ENCODE measurements around the gene KIRREL3. TPM values are rescaled to one million over a fixed set of nuclear protein-coding genes. Genes with fewer than 3 reads are reported as not detected.
"Not testable (repeated sequence)": the region's sequence is repeated elsewhere in the genome, so short reads cannot be mapped to it uniquely, and the experiment has no call there.

KIRREL3 gene
- total RNA-seq, 1 donor = 0.10 TPM

- no peaks in the 10 kb centered on the region for H3K9me3 ChIP-seq (ENCODE audit: low read depth, low read length)
- no peaks in the 10 kb centered on the region for H3K27me3 ChIP-seq (ENCODE audit: insufficient read depth, low read length)
- no peaks in the 10 kb centered on the region for H3K4me1 ChIP-seq (ENCODE audit: insufficient read depth, low read length)
- no peak overlapping the region for H3K4me3 ChIP-seq (ENCODE audit: low read length)
Measured at GRCh38 chr11:126405374-126405773, 595.2 kb downstream of the KIRREL3 start.

GRCh38 chr11:126404367-126404766 is 596.2 kb downstream of the KIRREL3 start:
- no peaks in the 10 kb centered on the region for H3K27me3 ChIP-seq (ENCODE audit: insufficient read depth, low read length)
- H3K9me3 ChIP-seq (ENCODE audit: low read depth, low read length) = no peaks in the 10 kb centered on the region
- no peaks in the 10 kb centered on the region for H3K4me1 ChIP-seq (ENCODE audit: insufficient read depth, low read length)
- no peak overlapping the region for H3K4me3 ChIP-seq (ENCODE audit: low read length)

- no peak overlapping the region for H3K4me3 ChIP-seq (ENCODE audit: low read length)
- H3K27me3 ChIP-seq (ENCODE audit: insufficient read depth, low read length) = no peaks in the 10 kb centered on the region
- H3K4me1 ChIP-seq (ENCODE audit: insufficient read depth, low read length) = no peaks in the 10 kb centered on the region
- H3K9me3 ChIP-seq (ENCODE audit: low read depth, low read length) = no peaks in the 10 kb centered on the region
Measured at GRCh38 chr11:126403658-126404057, 596.9 kb downstream of the KIRREL3 start.

GRCh38 chr11:126403022-126403581 is 597.5 kb downstream of the KIRREL3 start:
- no peaks in the 10 kb centered on the region for H3K4me1 ChIP-seq (ENCODE audit: insufficient read depth, low read length)
- no peaks in the 10 kb centered on the region for H3K27me3 ChIP-seq (ENCODE audit: insufficient read depth, low read length)
- no peak overlapping the region for H3K4me3 ChIP-seq (ENCODE audit: low read length)
- H3K9me3 ChIP-seq (ENCODE audit: low read depth, low read length) = no peaks in the 10 kb centered on the region

GRCh38 chr11:126400479-126400878 is 600.1 kb downstream of the KIRREL3 start:
- Histone ChIP-seq H3K27me3 (ENCODE audit: insufficient read depth, low read length) (no peaks in the 10 kb centered on the region), H3K4me3 (ENCODE audit: low read length) (no peak overlapping the region), H3K4me1 (ENCODE audit: insufficient read depth, low read length) (no peaks in the 10 kb centered on the region), H3K9me3 (ENCODE audit: low read depth, low read length) (no peaks in the 10 kb centered on the region)

- Histone ChIP-seq H3K27me3 (ENCODE audit: insufficient read depth, low read length) (no peaks in the 10 kb centered on the region), H3K9me3 (ENCODE audit: low read depth, low read length) (no peaks in the 10 kb centered on the region), H3K4me1 (ENCODE audit: insufficient read depth, low read length) (no peaks in the 10 kb centered on the region), H3K4me3 (ENCODE audit: low read length) (no peak overlapping the region)
Measured at GRCh38 chr11:126400019-126400418, 600.6 kb downstream of the KIRREL3 start.

GRCh38 chr11:126398721-126399120 is 601.8 kb downstream of the KIRREL3 start:
- Histone ChIP-seq H3K9me3 (ENCODE audit: low read depth, low read length) (no peaks in the 10 kb centered on the region), H3K4me1 (ENCODE audit: insufficient read depth, low read length) (no peaks in the 10 kb centered on the region), H3K4me3 (ENCODE audit: low read length) (no peak overlapping the region), H3K27me3 (ENCODE audit: insufficient read depth, low read length) (no peaks in the 10 kb centered on the region)

GRCh38 chr11:126398296-126398695 is 602.3 kb downstream of the KIRREL3 start:
- Histone ChIP-seq H3K27me3 (ENCODE audit: insufficient read depth, low read length) (no peaks in the 10 kb centered on the region), H3K4me1 (ENCODE audit: insufficient read depth, low read length) (peaks cover 2% of the 10 kb centered on the region), H3K4me3 (ENCODE audit: low read length) (no peak overlapping the region), H3K9me3 (ENCODE audit: low read depth, low read length) (no peaks in the 10 kb centered on the region)

GRCh38 chr11:126396965-126397364 is 603.6 kb downstream of the KIRREL3 start:
- no peak overlapping the region for H3K4me3 ChIP-seq (ENCODE audit: low read length)
- H3K27me3 ChIP-seq (ENCODE audit: insufficient read depth, low read length) = no peaks in the 10 kb centered on the region
- H3K4me1 ChIP-seq (ENCODE audit: insufficient read depth, low read length) = peaks cover 15% of the 10 kb centered on the region
- H3K9me3 ChIP-seq (ENCODE audit: low read depth, low read length) = no peaks in the 10 kb centered on the region

GRCh38 chr11:126396266-126396665 is 604.3 kb downstream of the KIRREL3 start:
- not testable (repeated sequence) for H3K27me3 ChIP-seq (ENCODE audit: insufficient read depth, low read length); H3K4me3 ChIP-seq (ENCODE audit: low read length); H3K9me3 ChIP-seq (ENCODE audit: low read depth, low read length)
- peaks cover 22% of the 10 kb centered on the region for H3K4me1 ChIP-seq (ENCODE audit: insufficient read depth, low read length)

- H3K9me3 ChIP-seq (ENCODE audit: low read depth, low read length); H3K27me3 ChIP-seq (ENCODE audit: insufficient read depth, low read length); H3K4me3 ChIP-seq (ENCODE audit: low read length): not testable (repeated sequence)
- peaks cover 27% of the 10 kb centered on the region for H3K4me1 ChIP-seq (ENCODE audit: insufficient read depth, low read length)
Measured at GRCh38 chr11:126395784-126396183, 604.8 kb downstream of the KIRREL3 start.

- peaks cover 29% of the 10 kb centered on the region for H3K4me1 ChIP-seq (ENCODE audit: insufficient read depth, low read length)
- H3K27me3 ChIP-seq (ENCODE audit: insufficient read depth, low read length); H3K4me3 ChIP-seq (ENCODE audit: low read length); H3K9me3 ChIP-seq (ENCODE audit: low read depth, low read length): not testable (repeated sequence)
Measured at GRCh38 chr11:126394634-126395072, 605.9 kb downstream of the KIRREL3 start.

GRCh38 chr11:126394036-126394435 is 606.5 kb downstream of the KIRREL3 start:
- Histone ChIP-seq H3K4me3 (ENCODE audit: low read length) (no peak overlapping the region), H3K9me3 (ENCODE audit: low read depth, low read length) (no peaks in the 10 kb centered on the region), H3K27me3 (ENCODE audit: insufficient read depth, low read length) (no peaks in the 10 kb centered on the region), H3K4me1 (ENCODE audit: insufficient read depth, low read length) (peaks cover 29% of the 10 kb centered on the region)

GRCh38 chr11:126393143-126393542 is 607.4 kb downstream of the KIRREL3 start:
- peaks cover 29% of the 10 kb centered on the region for H3K4me1 ChIP-seq (ENCODE audit: insufficient read depth, low read length)
- H3K9me3 ChIP-seq (ENCODE audit: low read depth, low read length) = no peaks in the 10 kb centered on the region
- H3K4me3 ChIP-seq (ENCODE audit: low read length) = no peak overlapping the region
- H3K27me3 ChIP-seq (ENCODE audit: insufficient read depth, low read length) = no peaks in the 10 kb centered on the region

- no peaks in the 10 kb centered on the region for H3K27me3 ChIP-seq (ENCODE audit: insufficient read depth, low read length)
- H3K4me1 ChIP-seq (ENCODE audit: insufficient read depth, low read length) = peaks cover 29% of the 10 kb centered on the region
- H3K4me3 ChIP-seq (ENCODE audit: low read length) = no peak overlapping the region
- no peaks in the 10 kb centered on the region for H3K9me3 ChIP-seq (ENCODE audit: low read depth, low read length)
Measured at GRCh38 chr11:126392633-126393013, 607.9 kb downstream of the KIRREL3 start.

- peaks cover 34% of the 10 kb centered on the region for H3K4me1 ChIP-seq (ENCODE audit: insufficient read depth, low read length)
- no peaks in the 10 kb centered on the region for H3K27me3 ChIP-seq (ENCODE audit: insufficient read depth, low read length)
- no peaks in the 10 kb centered on the region for H3K9me3 ChIP-seq (ENCODE audit: low read depth, low read length)
- no peak overlapping the region for H3K4me3 ChIP-seq (ENCODE audit: low read length)
Measured at GRCh38 chr11:126391970-126392632, 608.5 kb downstream of the KIRREL3 start.
